Mucosa of stomach (tissue), 1 donor: ENCODE results near the gene PPP2R2C.

Source experiments
- H3K27me3 ChIP-seq: one replicate; pipeline ENCODE4 v1.7.0; 2013; ENCODE audit warnings: mild to moderate bottlenecking, low read length; ENCODE audit not compliant: control insufficient read depth, insufficient read depth
- H3K36me3 ChIP-seq: one replicate; pipeline ENCODE4 v1.7.0; 2013; ENCODE audit warnings: low read length; ENCODE audit not compliant: control insufficient read depth, insufficient read depth
- H3K4me1 ChIP-seq: one replicate; pipeline ENCODE4 v1.7.0; 2013; ENCODE audit warnings: mild to moderate bottlenecking, low read length; ENCODE audit not compliant: control insufficient read depth, insufficient read depth
- H3K4me3 ChIP-seq: one replicate; pipeline ENCODE4 v1.7.0; 2013; ENCODE audit warnings: low read length
- H3K9ac ChIP-seq: one replicate; pipeline ENCODE4 v1.7.0; 2013; ENCODE audit warnings: mild to moderate bottlenecking, low read length, moderate library complexity
- H3K9me3 ChIP-seq: one replicate; pipeline ENCODE4 v1.7.0; 2013; ENCODE audit warnings: mild to moderate bottlenecking, low read length, moderate library complexity; ENCODE audit not compliant: control insufficient read depth
- donor health status: Pancreatic carcinoma.

PPP2R2C gene

GRCh38 chr4:6308899-6309643 is 163.3 kb downstream of the PPP2R2C start:
- H3K4me3 ChIP-seq, result peak overlapping the region; percentile 33
- H3K4me1 ChIP-seq, result peaks cover 8% of the 10 kb centered on the region
- H3K9ac ChIP-seq, result peak overlapping the region; percentile 63
- peaks cover 13% of the 10 kb centered on the region for H3K27me3 ChIP-seq
- H3K36me3 ChIP-seq, result no peaks in the 10 kb centered on the region
- H3K9me3 ChIP-seq, result no peaks in the 10 kb centered on the region

- H3K9me3 ChIP-seq, result no peaks in the 10 kb centered on the region
- H3K4me3 ChIP-seq, result no peak overlapping the region
- no peak overlapping the region for H3K9ac ChIP-seq
- no peaks in the 10 kb centered on the region for H3K36me3 ChIP-seq
- peaks cover 13% of the 10 kb centered on the region for H3K27me3 ChIP-seq
- H3K4me1 ChIP-seq, result peaks cover 8% of the 10 kb centered on the region
These were observed 164.5 kb downstream of the PPP2R2C start for GRCh38 chr4:6307891-6308290.

- H3K4me3 ChIP-seq, result no peak overlapping the region
- H3K36me3 ChIP-seq, result no peaks in the 10 kb centered on the region
- H3K4me1 ChIP-seq, result peaks cover 8% of the 10 kb centered on the region
- H3K9ac ChIP-seq, result no peak overlapping the region
- peaks cover 13% of the 10 kb centered on the region for H3K27me3 ChIP-seq
- no peaks in the 10 kb centered on the region for H3K9me3 ChIP-seq
These were observed 165.2 kb downstream of the PPP2R2C start for GRCh38 chr4:6307230-6307629.

DNA sequence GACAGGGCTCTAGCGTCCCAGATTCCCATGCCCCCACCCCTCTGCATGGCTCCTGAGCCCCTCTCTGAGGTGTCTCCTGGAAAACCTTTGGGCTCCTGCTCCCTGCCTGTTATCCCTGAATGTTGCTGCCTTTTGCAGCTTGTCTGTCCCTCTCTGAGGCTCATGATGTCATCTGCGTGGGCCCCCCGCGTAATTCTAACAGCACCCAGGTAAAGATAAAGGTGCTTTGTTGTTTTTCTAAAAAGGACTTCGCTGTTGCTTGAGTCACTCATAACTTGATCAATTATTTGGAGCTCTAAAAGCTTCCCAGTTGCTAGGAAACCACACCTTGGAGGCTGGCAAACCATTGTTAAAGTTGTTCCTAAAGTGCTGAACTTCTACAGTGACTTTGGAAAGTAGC is 166.1 kb downstream of the PPP2R2C start:
- H3K36me3 ChIP-seq, result no peaks in the 10 kb centered on the region
- no peaks in the 10 kb centered on the region for H3K9me3 ChIP-seq
- H3K4me1 ChIP-seq, result peaks cover 8% of the 10 kb centered on the region
- H3K4me3 ChIP-seq, result no peak overlapping the region
- H3K27me3 ChIP-seq, result peaks cover 13% of the 10 kb centered on the region
- H3K9ac ChIP-seq, result no peak overlapping the region

- Histone ChIP-seq H3K4me3 (no peak overlapping the region), H3K27me3 (no peaks in the 10 kb centered on the region), H3K4me1 (no peaks in the 10 kb centered on the region), H3K36me3 (peaks cover 5% of the 10 kb centered on the region), H3K9ac (no peak overlapping the region), H3K9me3 (no peaks in the 10 kb centered on the region)
These were observed 168.5 kb downstream of the PPP2R2C start for GRCh38 chr4:6303943-6304342.

DNA sequence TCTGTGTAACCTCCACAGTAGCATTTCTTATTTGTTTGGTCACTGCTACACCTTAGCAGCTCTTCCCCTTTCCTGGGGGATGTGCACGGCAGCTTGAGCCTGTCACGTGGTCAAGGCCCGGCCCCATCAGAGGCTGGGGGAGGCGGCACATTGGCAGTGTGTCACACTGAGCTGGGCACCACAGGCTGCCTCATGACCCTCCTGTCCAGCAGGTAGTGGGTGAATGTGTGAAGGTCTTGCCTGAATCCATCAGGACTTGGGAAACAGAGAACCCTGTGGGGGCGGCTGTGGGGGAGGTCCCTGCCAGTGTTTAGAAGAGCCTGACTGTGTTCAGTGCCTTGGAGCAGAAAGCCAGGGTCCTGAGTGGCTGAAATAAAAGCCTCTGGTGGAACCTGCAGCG is 169.5 kb downstream of the PPP2R2C start:
- no peaks in the 10 kb centered on the region for H3K4me1 ChIP-seq
- H3K9ac ChIP-seq, result no peak overlapping the region
- no peaks in the 10 kb centered on the region for H3K27me3 ChIP-seq
- peaks cover 5% of the 10 kb centered on the region for H3K36me3 ChIP-seq
- H3K9me3 ChIP-seq, result no peaks in the 10 kb centered on the region
- no peak overlapping the region for H3K4me3 ChIP-seq

- Histone ChIP-seq H3K9me3 (no peaks in the 10 kb centered on the region), H3K9ac (no peak overlapping the region), H3K27me3 (no peaks in the 10 kb centered on the region), H3K36me3 (peaks cover 5% of the 10 kb centered on the region), H3K4me1 (no peaks in the 10 kb centered on the region), H3K4me3 (no peak overlapping the region)
These were observed 170.5 kb downstream of the PPP2R2C start for GRCh38 chr4:6301732-6302442.

- Histone ChIP-seq H3K36me3 (peaks cover 5% of the 10 kb centered on the region), H3K4me3 (no peak overlapping the region), H3K27me3 (no peaks in the 10 kb centered on the region), H3K9me3 (no peaks in the 10 kb centered on the region), H3K4me1 (no peaks in the 10 kb centered on the region), H3K9ac (no peak overlapping the region)
These were observed 171.2 kb downstream of the PPP2R2C start for GRCh38 chr4:6301051-6301731.

GRCh38 chr4:6300359-6300758 is 172.1 kb downstream of the PPP2R2C start:
- no peaks in the 10 kb centered on the region for H3K27me3 ChIP-seq
- no peaks in the 10 kb centered on the region for H3K4me1 ChIP-seq
- H3K4me3 ChIP-seq, result no peak overlapping the region
- H3K36me3 ChIP-seq, result peaks cover 5% of the 10 kb centered on the region
- no peaks in the 10 kb centered on the region for H3K9me3 ChIP-seq
- H3K9ac ChIP-seq, result no peak overlapping the region

DNA sequence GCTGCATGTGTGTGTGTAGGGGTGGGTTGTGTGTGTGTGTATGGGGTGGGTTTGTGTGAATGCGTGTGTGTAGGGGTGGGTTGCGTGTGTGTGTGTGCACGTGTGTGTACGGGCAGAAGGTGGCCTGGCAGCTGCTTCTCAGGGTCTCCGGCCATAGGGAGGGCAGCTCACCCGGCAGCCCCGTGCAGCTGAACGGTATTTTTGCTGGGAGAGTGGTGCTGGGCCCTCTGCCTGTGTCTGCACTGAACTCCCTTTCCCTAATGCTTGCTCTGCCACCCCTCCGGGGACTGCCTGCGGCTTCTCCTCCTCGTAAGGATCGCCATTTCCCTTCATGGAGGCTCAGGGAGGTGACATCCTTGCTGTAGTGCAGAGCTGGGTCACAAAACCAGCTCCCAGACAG is 172.5 kb downstream of the PPP2R2C start:
- H3K27me3 ChIP-seq, result no peaks in the 10 kb centered on the region
- H3K4me3 ChIP-seq, result no peak overlapping the region
- no peak overlapping the region for H3K9ac ChIP-seq
- peaks cover 5% of the 10 kb centered on the region for H3K36me3 ChIP-seq
- H3K9me3 ChIP-seq, result no peaks in the 10 kb centered on the region
- no peaks in the 10 kb centered on the region for H3K4me1 ChIP-seq

- Histone ChIP-seq H3K9me3 (no peaks in the 10 kb centered on the region), H3K36me3 (peaks cover 5% of the 10 kb centered on the region), H3K9ac (no peak overlapping the region), H3K27me3 (no peaks in the 10 kb centered on the region), H3K4me3 (no peak overlapping the region), H3K4me1 (no peaks in the 10 kb centered on the region)
These were observed 173.6 kb downstream of the PPP2R2C start for GRCh38 chr4:6298852-6299251.

DNA sequence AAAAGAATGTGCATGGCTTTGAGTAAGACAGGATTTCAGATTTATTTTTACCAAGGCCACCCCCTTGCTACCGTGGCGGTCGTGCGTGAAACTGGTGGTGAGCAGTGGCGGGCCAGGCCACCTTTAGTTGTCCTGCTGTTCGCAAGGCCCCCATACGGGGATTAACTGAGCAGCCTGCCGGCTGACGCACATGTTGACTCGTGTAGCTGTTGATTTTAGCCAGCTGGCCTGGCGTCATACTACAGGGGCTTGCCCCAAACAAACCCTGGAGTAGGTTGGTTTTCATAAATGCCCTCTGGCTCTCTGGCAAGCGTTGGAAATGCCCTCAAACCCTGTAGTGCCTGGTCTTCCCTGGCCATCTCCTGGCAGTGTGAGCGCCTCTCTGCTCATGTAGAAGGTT is 174.4 kb downstream of the PPP2R2C start:
- H3K27me3 ChIP-seq, result no peaks in the 10 kb centered on the region
- H3K9me3 ChIP-seq, result no peaks in the 10 kb centered on the region
- peaks cover 5% of the 10 kb centered on the region for H3K36me3 ChIP-seq
- H3K4me3 ChIP-seq, result no peak overlapping the region
- H3K4me1 ChIP-seq, result no peaks in the 10 kb centered on the region
- H3K9ac ChIP-seq, result no peak overlapping the region
